Omental fat pad (tissue), 4 donors: ENCODE data around the gene SLA2. TPM values are rescaled to one million over a fixed set of nuclear protein-coding genes. Genes with fewer than 3 reads are reported as not detected.
"Not testable (repeated sequence)": the region's sequence is repeated elsewhere in the genome, so short reads cannot be mapped to it uniquely, and the experiment has no call there.

ENCODE experiments used
- ATAC-seq: fragments of 150-250 bp; one replicate; pipeline ENCODE4 v1.9.1; 2016; ENCODE audit warnings: mild to moderate bottlenecking, moderate library complexity; ENCODE audit not compliant: low FRiP score
- DNase-seq: peaks from one replicate; pipeline ENCODE4 v3.0.0-alpha.2; 2019; ENCODE audit warnings: low spot score
- total RNA-seq, 4 donors: library from RNA; depleted of rRNA; stranded (reverse); fragments of >200 nt; gene quantifications; one replicate each; pipeline ENCODE4 v1.1.0, GENCODE V29; 2016
- TF ChIP-seq, protein P1 (sequence below), 3 donors: fragments of 450-650 bp; IDR thresholded peaks; one replicate each; pipeline ENCODE4 v1.5.1; 2016 to 2017; ENCODE audit warnings: antibody characterized with exemption in 3 of 3, mild to moderate bottlenecking in 3 of 3, moderate library complexity in 2 of 3

The SLA2 gene
- total RNA-seq, 4 donors from 2014 or later, result 1.1 to 3.2 (median 1.6) TPM

DNA sequence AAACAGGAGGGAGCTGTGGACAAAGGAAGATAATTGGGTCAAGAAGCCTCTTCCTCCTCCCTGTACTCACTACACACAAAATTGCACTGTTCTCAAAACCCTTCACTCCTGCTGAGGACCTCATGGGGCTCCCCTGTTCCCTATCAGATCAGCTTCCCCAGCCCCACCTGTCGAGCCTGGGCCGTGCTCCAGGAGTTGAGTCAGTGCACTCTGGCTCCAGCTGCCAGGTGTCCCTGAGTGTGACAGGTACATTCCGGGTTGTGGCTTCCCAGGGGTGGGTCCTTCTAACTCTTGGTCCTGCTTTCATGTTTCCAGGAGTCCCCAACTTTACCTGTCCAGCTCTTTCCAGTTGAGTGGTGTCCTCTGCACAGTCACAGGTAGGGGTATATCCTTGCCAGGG, 32.0 kb downstream of the SLA2 start:
- DNase-seq (no peak), ATAC-seq (no peak)
- TF ChIP-seq, protein P1, sequence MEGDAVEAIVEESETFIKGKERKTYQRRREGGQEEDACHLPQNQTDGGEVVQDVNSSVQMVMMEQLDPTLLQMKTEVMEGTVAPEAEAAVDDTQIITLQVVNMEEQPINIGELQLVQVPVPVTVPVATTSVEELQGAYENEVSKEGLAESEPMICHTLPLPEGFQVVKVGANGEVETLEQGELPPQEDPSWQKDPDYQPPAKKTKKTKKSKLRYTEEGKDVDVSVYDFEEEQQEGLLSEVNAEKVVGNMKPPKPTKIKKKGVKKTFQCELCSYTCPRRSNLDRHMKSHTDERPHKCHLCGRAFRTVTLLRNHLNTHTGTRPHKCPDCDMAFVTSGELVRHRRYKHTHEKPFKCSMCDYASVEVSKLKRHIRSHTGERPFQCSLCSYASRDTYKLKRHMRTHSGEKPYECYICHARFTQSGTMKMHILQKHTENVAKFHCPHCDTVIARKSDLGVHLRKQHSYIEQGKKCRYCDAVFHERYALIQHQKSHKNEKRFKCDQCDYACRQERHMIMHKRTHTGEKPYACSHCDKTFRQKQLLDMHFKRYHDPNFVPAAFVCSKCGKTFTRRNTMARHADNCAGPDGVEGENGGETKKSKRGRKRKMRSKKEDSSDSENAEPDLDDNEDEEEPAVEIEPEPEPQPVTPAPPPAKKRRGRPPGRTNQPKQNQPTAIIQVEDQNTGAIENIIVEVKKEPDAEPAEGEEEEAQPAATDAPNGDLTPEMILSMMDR (IDR thresholded peaks at IDR 0.05), result no peak

DNA sequence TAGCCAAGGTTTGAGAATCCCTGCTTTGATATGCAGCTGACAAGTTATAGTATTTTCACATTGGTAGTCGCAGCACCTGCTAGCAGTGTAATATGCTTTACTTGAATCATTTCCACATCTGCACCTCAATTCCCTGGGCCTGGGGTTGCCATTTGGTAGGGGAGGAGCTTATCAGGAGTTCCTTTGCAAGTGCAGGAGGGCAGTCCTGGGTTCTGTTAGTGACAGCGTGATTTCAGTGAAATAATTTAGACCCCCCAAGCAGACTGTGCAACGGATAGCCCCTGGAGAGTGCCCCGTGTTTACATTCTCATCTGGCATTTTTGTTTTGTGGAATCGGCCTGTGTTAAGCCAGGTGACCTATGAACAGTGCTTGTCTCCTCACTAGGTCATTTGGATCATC, 34.4 kb downstream of the SLA2 start:
- TF ChIP-seq, protein P1 (IDR thresholded peaks at IDR 0.05), result no peak
- no peak for DNase-seq
- ATAC-seq, result no peak

DNA sequence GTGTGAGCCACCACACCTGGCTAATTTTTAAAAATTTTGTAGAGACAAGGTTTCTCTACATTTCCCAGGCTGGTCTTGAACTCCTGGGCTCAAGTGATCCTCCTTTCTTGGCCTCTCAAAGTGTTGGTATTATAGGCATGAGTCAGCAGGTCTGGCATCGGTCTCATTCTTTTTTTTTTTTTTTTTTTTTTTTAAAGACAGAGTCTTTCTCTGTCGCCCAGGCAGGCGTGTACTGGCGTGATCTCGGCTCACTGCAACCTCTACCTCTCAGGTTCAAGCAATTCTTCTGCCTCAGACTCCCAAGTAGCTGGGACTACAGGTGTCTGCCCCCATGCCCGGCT, 37.6 kb downstream of the SLA2 start:
- not testable (repeated sequence) for DNase-seq, ATAC-seq

DNA sequence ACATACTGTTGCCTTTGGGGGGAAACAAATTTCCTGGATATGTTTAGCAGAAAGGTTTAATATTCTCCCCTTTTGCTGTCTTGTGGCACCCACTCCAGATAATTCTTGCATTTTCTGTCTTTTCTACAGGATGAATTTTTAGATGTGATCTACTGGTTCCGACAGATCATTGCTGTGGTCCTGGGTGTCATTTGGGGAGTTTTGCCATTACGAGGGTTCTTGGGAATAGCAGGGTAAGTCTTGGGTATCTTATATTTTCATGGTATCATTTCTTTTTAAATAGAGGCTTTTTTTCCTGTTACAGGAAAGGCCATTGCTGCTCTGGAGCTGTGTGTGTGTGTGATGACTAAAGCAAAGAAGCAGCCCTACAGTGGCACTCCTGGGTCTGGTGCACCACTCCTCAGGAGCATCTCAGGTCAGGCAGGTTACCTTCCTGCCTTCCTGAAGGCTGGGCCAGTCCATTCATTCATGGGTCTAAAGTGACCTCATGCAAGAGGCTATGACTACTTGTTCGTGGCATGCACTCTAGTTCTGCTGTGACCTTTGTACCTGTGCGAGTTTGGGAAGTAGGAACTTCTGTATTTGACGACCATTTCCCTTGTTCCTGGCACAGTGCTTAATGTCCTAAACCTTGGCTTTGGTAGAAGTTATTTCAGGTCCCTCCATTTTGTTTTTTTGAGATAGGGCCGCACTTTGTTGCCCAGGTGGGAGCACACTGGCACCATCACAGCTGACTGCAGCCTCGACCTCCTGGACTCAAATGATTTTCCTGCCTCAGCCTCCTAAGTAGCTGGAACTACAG, 38.2 kb downstream of the SLA2 start:
- ATAC-seq (no peak), DNase-seq (no peak)
- TF ChIP-seq, protein P1 (IDR thresholded peaks at IDR 0.05), result no peak

DNA sequence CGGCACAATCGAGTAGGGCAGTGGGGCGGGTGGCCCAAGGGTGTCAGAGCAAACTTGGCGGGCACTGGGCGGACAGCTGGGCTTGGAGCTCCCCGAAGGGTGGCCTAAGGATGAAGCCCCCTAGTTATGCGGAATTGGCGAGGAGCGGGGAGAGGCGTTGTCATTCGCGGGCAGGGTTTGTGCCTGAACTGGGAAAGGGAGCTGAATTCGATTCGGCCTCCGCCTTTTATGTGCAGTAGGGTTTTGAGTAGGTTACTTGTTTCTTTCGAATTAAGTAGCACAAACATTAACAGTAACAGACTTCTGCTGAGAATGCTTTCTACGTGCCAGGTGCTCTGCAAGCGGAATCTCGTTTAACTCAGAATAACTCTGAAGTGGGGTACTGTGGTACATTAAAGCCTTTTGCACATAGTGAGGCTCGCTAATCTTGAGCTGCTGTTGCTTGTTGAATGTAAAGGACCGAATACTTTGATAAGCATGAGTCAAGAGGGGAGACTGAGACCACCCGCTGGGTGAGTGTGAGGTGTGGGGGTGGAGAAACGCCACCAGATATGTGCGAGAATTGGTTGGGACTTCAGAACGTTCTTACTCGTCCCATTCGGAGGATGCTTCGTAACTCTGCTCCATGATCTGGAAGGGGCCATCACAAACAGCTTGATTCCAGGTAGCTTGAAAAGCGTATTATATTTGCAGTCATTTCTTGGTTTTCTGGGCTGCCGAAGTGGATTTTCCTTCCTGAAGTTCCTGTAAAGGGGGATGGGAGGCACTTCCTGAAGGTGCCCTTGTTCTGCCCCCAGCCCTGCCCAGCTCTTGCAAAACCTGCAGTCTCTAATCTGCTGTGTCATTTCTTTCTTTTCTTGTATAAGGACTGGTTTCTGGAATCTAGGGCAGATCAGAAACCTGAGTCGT, 39.6 kb downstream of the SLA2 start:
- TF ChIP-seq, protein P1 (IDR thresholded peaks at IDR 0.05), result no peak
- ATAC-seq (no peak), DNase-seq (no peak)

DNA sequence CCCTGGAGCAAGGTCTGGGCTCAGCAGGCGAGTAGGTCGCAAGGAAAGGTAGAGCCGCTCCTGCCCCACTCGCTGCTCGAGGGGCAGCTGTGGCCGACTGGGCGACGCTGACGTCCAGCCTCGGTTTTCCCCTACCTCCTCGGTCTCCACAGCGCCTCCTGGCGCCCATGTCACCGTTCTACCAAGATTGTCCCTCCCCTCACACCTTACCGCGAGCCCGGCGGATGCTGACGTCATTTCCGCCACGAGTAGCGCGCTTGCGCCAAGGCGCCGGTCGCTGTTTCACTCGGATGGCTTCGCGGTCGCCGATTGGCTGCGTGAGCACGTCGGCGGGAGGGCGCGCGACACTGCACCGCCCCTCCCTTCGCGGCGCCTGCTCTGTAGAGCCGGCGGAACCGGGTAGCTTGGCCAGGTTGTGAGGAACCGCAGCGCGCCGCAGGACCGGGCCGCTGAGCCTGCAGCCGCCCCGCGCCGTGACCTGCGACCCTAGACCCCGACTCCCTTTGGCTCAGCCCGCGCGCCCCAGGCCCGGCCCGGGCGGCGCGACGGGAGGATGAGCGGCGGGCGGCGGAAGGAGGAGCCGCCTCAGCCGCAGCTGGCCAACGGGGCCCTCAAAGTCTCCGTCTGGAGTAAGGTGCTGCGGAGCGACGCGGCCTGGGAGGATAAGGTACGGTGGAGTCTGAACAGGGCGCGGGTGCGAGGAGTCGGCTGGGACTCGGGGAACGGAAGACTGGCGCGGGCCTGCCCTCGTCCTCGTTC, 40.4 kb downstream of the SLA2 start, which contains the start of gene RAB5IF:
RAB5IF (plus strand) TSS at position 381 of the 759 bp plus-strand sequence; CDS start at position 554, 173 bp downstream.
- DNase-seq (peak; percentile 94), ATAC-seq (peak; percentile 99)
- TF ChIP-seq, protein P1 (IDR thresholded peaks at IDR 0.05), result peak in 2 of 3 donors; percentile 45 to 77

DNA sequence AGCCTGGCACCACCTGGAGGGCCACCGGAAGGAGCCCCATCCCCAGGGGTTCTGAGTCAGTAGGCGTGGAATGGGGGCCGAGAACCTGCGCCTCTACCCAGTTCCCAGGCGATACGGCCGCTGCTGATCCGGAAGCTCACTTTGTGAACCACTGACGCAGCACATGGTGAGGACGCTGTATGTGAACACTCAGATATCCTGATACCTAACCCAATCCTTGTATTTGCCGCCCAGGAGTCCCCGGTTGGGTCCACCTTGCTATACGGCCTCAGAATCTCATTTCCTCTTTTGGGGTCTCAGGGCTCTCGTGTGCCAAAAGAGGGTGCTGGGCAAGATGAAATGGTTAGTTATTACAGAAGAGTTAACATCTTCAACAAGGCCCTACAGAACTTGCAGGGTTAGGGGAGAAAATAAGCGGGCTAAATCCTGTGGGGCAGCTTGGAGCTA, 41.0 kb downstream of the SLA2 start:
- DNase-seq (no peak), ATAC-seq (peak; percentile 25)
- TF ChIP-seq, protein P1 (IDR thresholded peaks at IDR 0.05), result no peak
